Measurements from ENCODE around the gene COQ8A.

The COQ8A gene

GRCh38 chr1:226940029-226940805, at the start of gene COQ8A:
Gene COQ8A (plus strand): TSS chr1:226940294. CDS start chr1:226961386, 21,092 bp downstream.
- DNase-seq, result peak; percentile 98

DNA sequence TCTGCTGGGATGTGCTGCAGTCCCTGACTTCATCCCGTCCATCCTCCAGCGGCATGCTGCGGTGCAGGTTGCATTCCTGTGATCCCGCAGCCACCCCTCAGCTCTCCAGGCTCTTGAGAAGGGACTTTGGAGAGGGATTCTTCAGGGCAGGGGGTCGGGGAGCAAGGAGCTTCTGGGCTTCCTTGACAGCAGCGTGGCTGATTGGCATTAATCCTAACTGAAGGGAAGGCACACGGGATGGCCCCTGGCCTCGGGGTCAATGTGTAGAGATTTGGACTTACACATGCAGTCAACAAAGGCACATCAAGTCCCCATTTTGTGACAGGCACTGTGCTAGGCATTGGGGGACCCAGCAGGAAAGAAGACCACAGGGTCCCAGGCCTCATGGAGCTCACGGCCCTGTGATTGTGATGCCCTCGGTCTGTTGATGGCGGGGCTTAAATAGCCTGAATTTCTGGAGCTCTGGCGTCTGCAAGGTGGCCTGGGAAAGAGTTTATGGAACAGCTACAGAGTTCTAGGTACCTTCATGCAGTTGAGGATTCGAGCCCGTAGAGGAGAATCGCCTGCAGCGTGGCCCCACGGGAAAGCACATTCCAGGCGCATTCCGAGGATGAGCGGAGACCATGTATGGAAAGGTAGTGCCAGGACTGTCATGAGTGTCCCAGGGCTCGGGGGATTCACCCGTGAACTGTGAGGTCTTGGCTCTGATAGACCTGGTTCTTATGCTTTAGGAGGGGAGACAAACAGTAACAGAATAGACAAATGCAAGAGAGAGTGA, 49.6 kb upstream of the COQ8A start:
- DNase-seq, result no peak

GRCh38 chr1:226891346-226891745, 48.7 kb upstream of the COQ8A start:
- no peak for DNase-seq

- no peak for DNase-seq
Measured at GRCh38 chr1:226891846-226892523, 48.1 kb upstream of the COQ8A start.

- DNase-seq, result no peak
Measured at GRCh38 chr1:226892524-226892875, 47.6 kb upstream of the COQ8A start.

GRCh38 chr1:226893936-226894335, 46.2 kb upstream of the COQ8A start:
- no peak for DNase-seq

DNA sequence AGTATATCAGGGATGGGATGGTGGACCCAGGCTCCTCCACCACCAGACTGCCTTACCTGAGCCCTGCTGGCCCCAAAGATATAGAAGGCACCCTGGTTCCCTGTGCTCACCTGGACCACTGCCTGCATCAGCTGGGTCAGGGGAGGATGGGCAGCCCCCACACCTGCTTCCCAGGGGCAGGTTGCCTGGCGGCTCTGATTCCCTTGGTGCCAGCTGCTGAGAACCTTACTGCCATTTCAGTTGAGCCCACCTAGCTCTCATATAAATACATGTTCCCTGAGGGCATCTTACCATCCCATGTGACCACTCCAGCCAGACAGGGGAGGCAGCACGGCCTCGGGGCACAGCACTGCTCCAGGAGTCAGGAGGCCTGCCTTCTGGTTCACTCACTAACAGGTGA, 45.3 kb upstream of the COQ8A start:
- DNase-seq, result no peak

DNA sequence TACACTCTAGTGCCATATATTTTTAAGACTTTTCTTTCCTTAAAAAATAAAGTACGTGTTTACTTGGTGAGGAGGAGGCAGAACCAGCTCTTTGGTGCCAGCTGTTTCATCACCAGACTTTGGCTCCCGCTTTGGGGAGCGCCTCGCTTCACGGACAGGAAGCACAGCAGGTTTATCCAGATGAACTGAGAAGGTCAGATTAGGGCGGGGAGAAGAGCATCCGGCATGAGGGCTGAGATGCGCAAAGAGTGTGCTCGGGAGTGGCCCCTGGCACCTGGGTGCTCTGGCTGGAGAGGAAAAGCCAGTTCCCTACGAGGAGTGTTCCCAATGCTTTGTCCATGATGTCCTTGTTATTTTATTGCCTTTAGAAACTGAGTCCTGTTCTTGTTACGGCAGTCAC, 44.5 kb upstream of the COQ8A start:
- DNase-seq, result no peak

DNA sequence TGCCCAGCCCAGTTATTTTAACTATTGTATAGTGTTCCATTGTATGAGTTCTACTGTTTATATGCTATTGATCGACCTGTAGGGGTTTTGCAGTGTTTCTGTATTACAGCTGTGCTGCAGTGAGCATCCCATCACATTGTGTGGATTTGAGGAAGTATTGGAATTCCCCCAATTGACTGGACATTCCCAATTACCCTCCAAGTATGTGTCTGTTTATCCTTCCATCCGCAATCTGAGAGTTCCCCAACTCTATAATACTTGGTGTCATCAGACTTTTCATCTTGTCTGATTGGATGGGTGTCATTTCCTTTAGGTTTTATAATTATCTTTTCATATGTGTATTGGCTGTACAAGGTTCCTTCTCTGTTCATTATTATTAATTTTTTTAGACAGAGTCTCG, 41.8 kb upstream of the COQ8A start:
- DNase-seq, result no peak

DNA sequence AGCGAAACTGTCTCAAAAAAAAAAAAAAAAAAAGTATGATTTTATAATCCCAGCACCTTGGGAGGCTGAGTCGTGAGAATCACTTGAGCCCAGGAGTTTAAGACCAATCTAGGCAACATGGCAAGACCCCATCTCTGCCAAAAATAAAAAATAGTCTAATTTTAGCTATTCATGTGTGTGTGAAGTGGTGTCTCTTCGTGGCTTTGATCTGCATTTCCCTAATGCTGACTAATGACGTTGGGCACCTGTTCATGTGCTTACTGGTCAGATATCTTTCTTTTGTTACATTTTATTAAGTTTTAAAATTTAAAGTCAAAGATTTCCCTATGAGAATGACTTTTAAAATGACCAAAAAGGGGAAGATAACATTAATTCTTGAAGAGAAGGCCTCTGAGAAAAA, 38.7 kb upstream of the COQ8A start:
- no peak for DNase-seq

DNA sequence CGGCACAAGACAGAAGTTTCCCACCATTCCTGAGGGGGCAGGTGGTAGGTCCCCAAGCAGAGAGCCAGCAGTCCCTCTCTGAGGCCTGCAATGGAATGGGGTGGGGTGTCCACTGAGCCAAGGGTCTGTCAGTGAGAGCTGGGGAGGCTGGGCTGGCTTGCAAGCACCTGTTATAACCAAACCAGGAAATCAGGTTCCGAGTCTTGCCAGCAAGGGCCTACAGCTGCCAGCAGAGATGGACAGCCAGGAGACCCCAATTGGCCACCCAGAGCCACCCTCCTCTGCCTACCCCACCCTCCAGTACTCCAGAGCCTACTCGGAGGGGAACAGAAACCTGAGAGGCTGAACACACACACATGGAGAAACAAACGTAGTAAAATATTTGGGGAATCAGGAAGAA, 37.5 kb upstream of the COQ8A start:
- no peak for DNase-seq

DNA sequence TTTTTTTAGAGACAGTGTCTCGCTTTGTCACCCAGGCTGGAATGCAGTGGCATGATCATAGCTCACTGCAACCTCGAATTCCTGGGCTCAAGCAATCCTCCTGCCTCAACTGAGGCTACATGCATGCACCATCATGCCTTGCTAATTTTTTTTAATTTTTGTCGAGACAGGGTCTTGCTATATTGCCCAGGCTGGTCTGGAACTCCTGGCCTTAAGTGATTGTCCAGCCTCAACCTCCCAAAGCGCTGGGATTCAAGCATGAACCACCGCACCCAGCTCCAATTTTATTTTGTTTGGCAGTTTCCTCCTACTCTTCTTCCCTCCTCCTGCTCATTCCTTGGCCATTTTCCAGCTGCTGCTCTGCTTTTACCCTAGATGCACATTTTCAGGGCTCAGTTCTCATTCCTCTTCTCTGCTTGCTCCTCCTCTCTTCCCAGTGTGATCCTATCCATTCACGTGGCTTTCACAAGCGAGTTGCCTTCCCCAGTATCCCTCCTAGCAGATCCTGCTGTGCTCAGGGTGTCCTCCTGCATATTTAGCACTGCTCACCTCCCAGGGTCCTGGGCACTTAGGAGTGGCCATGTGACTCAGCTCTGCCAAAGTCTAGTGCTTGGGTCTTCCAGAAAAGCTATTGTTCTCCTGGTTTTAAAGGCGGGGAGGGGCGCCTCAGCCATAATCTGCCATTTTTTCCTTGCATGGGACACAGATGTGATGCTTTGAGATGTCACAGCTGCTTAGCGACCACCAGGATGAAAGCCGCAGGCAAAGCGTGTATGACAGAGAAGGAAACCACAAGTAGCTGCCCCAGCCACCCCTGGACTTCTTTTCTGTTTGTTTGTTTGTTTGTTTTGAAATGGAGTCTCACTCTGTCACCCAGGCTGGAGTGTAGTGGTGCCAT, 36.0 kb upstream of the COQ8A start:
- DNase-seq, result no peak

GRCh38 chr1:226904772-226905171, 35.3 kb upstream of the COQ8A start:
- DNase-seq, result no peak

- no peak for DNase-seq
Measured at GRCh38 chr1:226908419-226908818, 31.7 kb upstream of the COQ8A start.

GRCh38 chr1:226908913-226909312, 31.2 kb upstream of the COQ8A start:
- no peak for DNase-seq

- peak; percentile 40 for DNase-seq
Measured at GRCh38 chr1:226912587-226913176, 27.4 kb upstream of the COQ8A start.

GRCh38 chr1:226915672-226915995, 24.5 kb upstream of the COQ8A start:
- no peak for DNase-seq

DNA sequence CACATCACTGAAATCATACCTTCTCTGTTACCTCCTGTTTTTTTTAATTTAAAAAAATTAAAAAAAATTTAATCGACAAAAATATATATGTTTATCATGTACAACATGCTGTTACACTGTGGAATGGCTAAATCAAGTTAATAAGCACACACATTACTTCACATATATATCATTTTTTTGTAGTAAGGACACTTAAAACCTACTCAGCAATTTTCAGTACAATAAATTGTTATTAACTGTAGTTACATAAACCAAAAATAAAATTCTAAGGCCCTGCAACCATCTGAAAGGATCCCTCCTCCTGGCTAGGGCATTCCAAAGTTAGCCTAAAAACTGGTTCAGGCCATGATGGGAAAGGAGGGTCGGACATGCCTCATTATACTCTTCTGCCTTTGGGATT, 23.6 kb upstream of the COQ8A start:
- DNase-seq, result no peak

- no peak for DNase-seq
Measured at GRCh38 chr1:226919587-226919986, 20.5 kb upstream of the COQ8A start.

GRCh38 chr1:226919995-226920394, 20.1 kb upstream of the COQ8A start:
- no peak for DNase-seq

DNA sequence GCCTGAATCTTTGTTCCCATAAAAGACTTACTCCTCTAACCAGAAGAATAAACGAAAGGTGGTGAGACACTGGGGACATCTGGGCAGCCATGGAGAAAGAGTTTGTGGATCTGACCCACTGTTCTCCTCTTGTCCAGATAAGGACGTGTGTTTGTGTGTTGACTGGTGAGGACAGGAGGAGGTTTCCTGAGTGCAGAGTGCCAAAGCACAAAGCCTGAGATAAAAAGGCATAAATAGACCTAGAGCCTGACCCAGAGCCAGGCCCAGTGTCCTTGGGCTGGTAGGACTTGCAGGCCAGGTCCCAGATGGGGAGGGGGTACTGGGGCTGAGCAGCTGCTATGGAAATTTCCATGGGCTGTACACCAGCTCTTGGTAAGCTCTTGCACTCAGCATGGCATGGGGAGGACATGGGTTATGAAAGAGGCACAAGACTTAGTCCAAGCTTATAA, 19.6 kb upstream of the COQ8A start:
- DNase-seq, result no peak

DNA sequence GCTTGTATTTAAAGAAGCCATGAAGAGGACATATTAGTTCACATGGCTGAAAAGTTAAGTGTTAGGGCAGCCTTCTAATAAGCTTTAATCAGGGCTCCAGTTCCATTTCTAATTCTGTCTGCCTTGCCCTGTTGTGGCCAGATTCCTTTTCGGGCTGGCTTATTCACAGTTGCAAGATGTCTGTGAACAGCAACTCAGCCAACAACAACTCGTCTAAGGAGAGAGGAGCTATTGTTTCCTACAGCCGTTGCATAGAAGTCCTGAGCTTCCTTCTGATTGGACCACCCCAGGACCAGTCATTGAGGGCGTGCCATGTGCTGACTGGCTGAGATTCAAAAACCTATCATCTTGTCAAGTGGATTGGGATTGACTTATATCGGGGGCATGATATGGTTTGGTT, 18.6 kb upstream of the COQ8A start:
- no peak for DNase-seq

Data from NCI-H2029 (cell line).